ENCODE results near the gene SOX14.

The SOX14 gene

GRCh38 chr3:137768361-137769321 is 4.5 kb downstream of the SOX14 start:
- DNase-seq, result no peak

- DNase-seq, result no peak
Measured at GRCh38 chr3:137769322-137770065, 5.4 kb downstream of the SOX14 start.

- no peak for DNase-seq
Measured at GRCh38 chr3:137770066-137770834, 6.1 kb downstream of the SOX14 start.

- DNase-seq, result no peak
Measured at GRCh38 chr3:137770835-137771399, 6.8 kb downstream of the SOX14 start.

GRCh38 chr3:137771401-137772213 is 7.5 kb downstream of the SOX14 start:
- no peak for DNase-seq

- DNase-seq, result no peak
Measured at GRCh38 chr3:137772214-137772955, 8.3 kb downstream of the SOX14 start.

- DNase-seq, result no peak
Measured at GRCh38 chr3:137778941-137779340, 14.8 kb downstream of the SOX14 start.

- no peak for DNase-seq
Measured at GRCh38 chr3:137787529-137787928, 23.4 kb downstream of the SOX14 start.

GRCh38 chr3:137789236-137789635 is 25.1 kb downstream of the SOX14 start:
- DNase-seq, result no peak

GRCh38 chr3:137792626-137793271 is 28.6 kb downstream of the SOX14 start:
- DNase-seq, result no peak

GRCh38 chr3:137796993-137797392 is 32.9 kb downstream of the SOX14 start:
- DNase-seq, result no peak

- no peak for DNase-seq
Measured at GRCh38 chr3:137803215-137803614, 39.1 kb downstream of the SOX14 start.

GRCh38 chr3:137807998-137808397 is 43.9 kb downstream of the SOX14 start:
- no peak for DNase-seq

GRCh38 chr3:137809509-137809908 is 45.4 kb downstream of the SOX14 start:
- DNase-seq, result no peak

- DNase-seq, result no peak
Measured at GRCh38 chr3:137812023-137812422, 47.9 kb downstream of the SOX14 start.

GRCh38 chr3:137815251-137815650 is 51.1 kb downstream of the SOX14 start:
- DNase-seq, result no peak

Data from NCI-H1930 (cell line).